OCI-LY3 (cell line): Measurements from ENCODE around the gene SF3B1.
A peak's percentile ranks its signal among the peaks of the same experiment; 100 is the strongest.

Experiments
- H2AFZ ChIP-seq: fragments of 200-600, 300-600 bp; shearing (Covaris generic); 2 replicates; pipeline ENCODE4 v1.6.0; 2014; ENCODE audit warnings: antibody characterized with exemption, low read depth, low read length
- H3K27ac ChIP-seq: fragments of 200-600, 300-600 bp; sonication (generic); 2 replicates; pipeline ENCODE4 v1.5.1; 2014; ENCODE audit warnings: mild to moderate bottlenecking, low read length, moderate library complexity, mixed read lengths
- H3K27me3 ChIP-seq: fragments of 200-600, 300-600 bp; sonication (generic); 2 replicates; pipeline ENCODE4 v1.6.1; 2014; ENCODE audit warnings: low read depth, low read length, mixed read lengths
- H3K36me3 ChIP-seq: fragments of 200-600, 300-600 bp; sonication (generic); replicated peaks from 2 replicates; pipeline ENCODE3; 2014; ENCODE audit warnings: low read depth, low read length, mixed read lengths
- H3K4me1 ChIP-seq: fragments of 300-600, 200-600 bp; sonication (generic); 2 replicates; pipeline ENCODE4 v1.6.1; 2014; ENCODE audit warnings: low read length, mixed read lengths
- H3K4me2 ChIP-seq: fragments of 200-600, 300-600 bp; sonication (generic); 2 replicates; pipeline ENCODE4 v1.6.1; 2014; ENCODE audit warnings: low read length, mixed read lengths
- H3K4me3 ChIP-seq: fragments of 300-600, 200-600 bp; sonication (generic); 2 replicates; pipeline ENCODE4 v1.5.1; 2014; ENCODE audit warnings: antibody characterized with exemption, mild to moderate bottlenecking, low read length, moderate library complexity
- H3K79me2 ChIP-seq: fragments of 300-600, 200-600 bp; shearing (Covaris generic); 2 replicates; pipeline ENCODE4 v1.6.1; 2014; ENCODE audit warnings: mild to moderate bottlenecking, low read length, mixed read lengths
- H3K9ac ChIP-seq: fragments of 300-600, 200-600 bp; shearing (Covaris generic); 2 replicates; pipeline ENCODE4 v1.6.0; 2014; ENCODE audit warnings: mild to moderate bottlenecking, low read length, moderate library complexity
- H3K9me3 ChIP-seq: fragments of 200-600, 300-600 bp; shearing (Covaris generic); 2 replicates; pipeline ENCODE4 v1.6.1; 2014; ENCODE audit warnings: low read length, mixed read lengths; ENCODE audit not compliant: insufficient read depth
- H4K20me1 ChIP-seq: fragments of 200-600, 300-600 bp; sonication (generic); 2 replicates; pipeline ENCODE4 v1.6.1; 2016; ENCODE audit warnings: low read length, mixed read lengths; ENCODE audit not compliant: insufficient read depth
- CTCF ChIP-seq: fragments of 200-600, 300-600 bp; sonication (generic); IDR thresholded peaks from 2 replicates; pipeline ENCODE4 v1.5.1; 2014; ENCODE audit warnings: antibody characterized with exemption, low read length, low read depth
- EZH2phosphoT487 ChIP-seq: fragments of 200-600 bp; shearing (Covaris generic); IDR thresholded peaks from 2 replicates; pipeline ENCODE4 v1.6.1; 2018; ENCODE audit warnings: antibody characterized with exemption, mixed run types, low read depth

The SF3B1 gene

GRCh38 chr2:197359859-197360258 lies 75.0 kb downstream of the SF3B1 start:
- H3K4me1 ChIP-seq, result peaks cover 10% of the 10 kb centered on the region
- no peaks in the 10 kb centered on the region for H3K36me3 ChIP-seq
- no peak overlapping the region for H3K4me2 ChIP-seq
- H2AFZ ChIP-seq, result no peak overlapping the region
- no peaks in the 10 kb centered on the region for H3K9me3 ChIP-seq
- no peak overlapping the region for H3K4me3 ChIP-seq
- H4K20me1 ChIP-seq, result no peaks in the 10 kb centered on the region
- H3K9ac ChIP-seq, result no peak overlapping the region
- TF ChIP-seq CTCF (peak; percentile 39), EZH2phosphoT487 (no peak)
- H3K27me3 ChIP-seq, result no peaks in the 10 kb centered on the region
- no peak overlapping the region for H3K27ac ChIP-seq
- H3K79me2 ChIP-seq, result peaks cover 4% of the 10 kb centered on the region

- Histone ChIP-seq H3K27me3 (no peaks in the 10 kb centered on the region), H3K9me3 (no peaks in the 10 kb centered on the region), H4K20me1 (no peaks in the 10 kb centered on the region), H3K4me3 (no peak overlapping the region), H3K27ac (no peak overlapping the region), H3K79me2 (peaks cover 14% of the 10 kb centered on the region), H3K4me1 (peaks cover 19% of the 10 kb centered on the region), H2AFZ (no peak overlapping the region), H3K36me3 (peaks cover 6% of the 10 kb centered on the region), H3K9ac (no peak overlapping the region), H3K4me2 (no peak overlapping the region)
- TF ChIP-seq EZH2phosphoT487 (no peak), CTCF (no peak)
Observed at GRCh38 chr2:197358931-197359330, 75.9 kb downstream of the SF3B1 start.

GRCh38 chr2:197357986-197358385 lies 76.8 kb downstream of the SF3B1 start:
- H3K9me3 ChIP-seq, result no peaks in the 10 kb centered on the region
- H3K4me1 ChIP-seq, result peaks cover 19% of the 10 kb centered on the region
- no peaks in the 10 kb centered on the region for H4K20me1 ChIP-seq

GRCh38 chr2:197356136-197356535 lies 78.7 kb downstream of the SF3B1 start:
- Histone ChIP-seq H4K20me1 (no peaks in the 10 kb centered on the region), H2AFZ (peak overlapping the region; percentile 90), H3K4me2 (peak overlapping the region; percentile 74), H3K27me3 (no peaks in the 10 kb centered on the region), H3K79me2 (peaks cover 33% of the 10 kb centered on the region), H3K9me3 (no peaks in the 10 kb centered on the region), H3K9ac (peak overlapping the region; percentile 53), H3K36me3 (peaks cover 25% of the 10 kb centered on the region), H3K4me1 (peaks cover 19% of the 10 kb centered on the region), H3K4me3 (peak overlapping the region; percentile 72), H3K27ac (peak overlapping the region; percentile 0; the same call in 1 of the 2 replicates)
- TF ChIP-seq EZH2phosphoT487 (no peak), CTCF (peak; percentile 45)

More at GRCh38 chr2:197357986-197358385, 76.8 kb downstream of the SF3B1 start:
- H3K36me3 ChIP-seq, result peaks cover 11% of the 10 kb centered on the region
- no peak overlapping the region for H2AFZ ChIP-seq
- no peaks in the 10 kb centered on the region for H3K27me3 ChIP-seq
- no peak for TF ChIP-seq EZH2phosphoT487
- no peak for TF ChIP-seq CTCF
- no peak overlapping the region for H3K9ac ChIP-seq
- no peak overlapping the region for H3K4me3 ChIP-seq
- peaks cover 21% of the 10 kb centered on the region for H3K79me2 ChIP-seq
- H3K4me2 ChIP-seq, result no peak overlapping the region
- H3K27ac ChIP-seq, result no peak overlapping the region
